ENCODE data around the gene PARPBP. TPM values are rescaled to one million over a fixed set of nuclear protein-coding genes. Genes with fewer than 3 reads are reported as not detected.
"Not testable (repeated sequence)": the region's sequence is repeated elsewhere in the genome, so short reads cannot be mapped to it uniquely, and the experiment has no call there.

The PARPBP gene
- total and polyA plus RNA-seq, 4 donors, result 0.41 to 7.2 (median 2.0) TPM

- H3K36me3 ChIP-seq (ENCODE audit: control insufficient read depth in 1 of 2, insufficient read depth in 2 of 2, low read length in 1 of 2), result no peaks in the 10 kb centered on the region
- no peak for ATAC-seq (ENCODE audit: low FRiP score)
- WGBS, 2 donors, result 94% methylated on average over 3 of the region's 3 CpGs
Observed at GRCh38 chr12:102106905-102107304, 13.1 kb upstream of the PARPBP start.

DNA sequence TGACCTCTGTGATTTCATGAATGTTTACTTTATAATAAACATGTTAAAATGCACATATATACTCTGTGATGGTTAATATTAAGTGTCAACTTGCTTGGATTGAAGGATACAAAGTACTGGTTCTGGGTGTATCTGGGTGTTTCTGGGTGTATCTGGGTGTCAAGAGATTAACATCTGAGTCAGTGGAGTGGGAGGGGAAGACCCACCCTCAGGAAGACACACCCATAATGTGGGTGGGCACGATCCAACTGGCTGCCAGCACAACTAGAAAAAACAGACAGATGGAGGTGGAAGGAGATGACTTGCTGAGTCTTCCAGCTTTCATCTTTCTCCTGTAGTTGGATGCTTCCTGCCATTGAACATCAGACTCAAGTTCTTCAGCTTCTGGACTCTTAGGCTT, 12.0 kb upstream of the PARPBP start:
- 83 to 86% methylated on average over 1 of the region's 1 CpG for WGBS, 2 donors
- Histone ChIP-seq H3K4me1 (ENCODE audit: control insufficient read depth in 1 of 2, insufficient read depth in 2 of 2, low read length in 2 of 2) (no peaks in the 10 kb centered on the region), H3K27ac (ENCODE audit: low read depth in 1 of 2, low read length in 2 of 2) (no peak overlapping the region), H3K36me3 (ENCODE audit: control insufficient read depth in 1 of 2, insufficient read depth in 2 of 2, low read length in 1 of 2) (no peaks in the 10 kb centered on the region), H3K27me3 (ENCODE audit: control insufficient read depth in 1 of 2, insufficient read depth in 2 of 2, low read length in 1 of 2) (no peaks in the 10 kb centered on the region), H3K9me3 (ENCODE audit: control insufficient read depth, low read length) (no peaks in the 10 kb centered on the region), H3K4me3 (ENCODE audit: low read length in 2 of 2) (no peak overlapping the region)
- ATAC-seq (ENCODE audit: low FRiP score) (no peak), DNase-seq (no peak)
- intact Hi-C loops (cut with DNase I), result no loop called here

More at GRCh38 chr12:102106905-102107304, 13.1 kb upstream of the PARPBP start:
- H3K9me3 ChIP-seq (ENCODE audit: control insufficient read depth, low read length), result no peaks in the 10 kb centered on the region
- no peaks in the 10 kb centered on the region for H3K4me1 ChIP-seq (ENCODE audit: control insufficient read depth in 1 of 2, insufficient read depth in 2 of 2, low read length in 2 of 2)
- H3K27me3 ChIP-seq (ENCODE audit: control insufficient read depth in 1 of 2, insufficient read depth in 2 of 2, low read length in 1 of 2), result no peaks in the 10 kb centered on the region
- H3K4me3 ChIP-seq (ENCODE audit: low read length in 2 of 2), result no peak overlapping the region
- intact Hi-C loops (cut with DNase I), result no loop called here
- DNase-seq, result no peak
- no peak overlapping the region for H3K27ac ChIP-seq (ENCODE audit: low read depth in 1 of 2, low read length in 2 of 2)

- DNase-seq, result no peak
- Histone ChIP-seq H3K4me3 (ENCODE audit: low read length in 2 of 2) (no peak overlapping the region), H3K4me1 (ENCODE audit: control insufficient read depth in 1 of 2, insufficient read depth in 2 of 2, low read length in 2 of 2) (no peaks in the 10 kb centered on the region), H3K9me3 (ENCODE audit: control insufficient read depth, low read length) (no peaks in the 10 kb centered on the region), H3K27me3 (ENCODE audit: control insufficient read depth in 1 of 2, insufficient read depth in 2 of 2, low read length in 1 of 2) (no peaks in the 10 kb centered on the region), H3K36me3 (ENCODE audit: control insufficient read depth in 1 of 2, insufficient read depth in 2 of 2, low read length in 1 of 2) (no peaks in the 10 kb centered on the region), H3K27ac (ENCODE audit: low read depth in 1 of 2, low read length in 2 of 2) (no peak overlapping the region)
- intact Hi-C loops (cut with DNase I), result no loop called here
- ATAC-seq (ENCODE audit: low FRiP score), result no peak
Observed at GRCh38 chr12:102110782-102111181, 9.2 kb upstream of the PARPBP start.

DNA sequence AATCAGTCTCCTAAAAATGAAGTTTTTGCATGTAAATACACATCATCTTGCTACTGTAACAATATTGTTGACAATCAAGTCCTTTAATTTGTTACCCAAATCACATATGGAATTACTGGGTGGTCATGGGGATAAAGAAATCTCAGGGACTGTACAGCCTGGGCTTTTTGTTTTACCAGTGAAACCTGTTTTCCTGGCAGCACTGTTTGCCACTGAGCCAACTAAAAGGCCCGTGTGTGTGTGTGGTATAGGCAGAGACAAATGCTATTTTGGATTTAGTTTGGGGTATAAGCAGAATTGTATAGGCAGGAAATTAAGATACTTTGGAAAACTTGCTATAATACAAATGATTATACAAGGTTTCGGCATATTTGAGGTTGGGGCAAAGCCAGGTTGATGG, 5.8 kb upstream of the PARPBP start:
- Histone ChIP-seq H3K9me3 (ENCODE audit: control insufficient read depth, low read length) (no peaks in the 10 kb centered on the region), H3K36me3 (ENCODE audit: control insufficient read depth in 1 of 2, insufficient read depth in 2 of 2, low read length in 1 of 2) (no peaks in the 10 kb centered on the region), H3K4me3 (ENCODE audit: low read length in 2 of 2) (no peak overlapping the region), H3K27ac (ENCODE audit: low read depth in 1 of 2, low read length in 2 of 2) (no peak overlapping the region), H3K27me3 (ENCODE audit: control insufficient read depth in 1 of 2, insufficient read depth in 2 of 2, low read length in 1 of 2) (no peaks in the 10 kb centered on the region), H3K4me1 (ENCODE audit: control insufficient read depth in 1 of 2, insufficient read depth in 2 of 2, low read length in 2 of 2) (no peaks in the 10 kb centered on the region)
- ATAC-seq (ENCODE audit: low FRiP score), result no peak
- WGBS, 2 donors, result 52 to 58% methylated on average over 2 of the region's 2 CpGs
- intact Hi-C loops (cut with DNase I), result no loop called here
- DNase-seq, result no peak

GRCh38 chr12:102116392-102116791, 3.6 kb upstream of the PARPBP start:
- WGBS, 2 donors, result 83 to 95% methylated on average over 7 of the region's 7 CpGs
- no peaks in the 10 kb centered on the region for H3K36me3 ChIP-seq (ENCODE audit: control insufficient read depth in 1 of 2, insufficient read depth in 2 of 2, low read length in 1 of 2)
- DNase-seq (no peak), ATAC-seq (ENCODE audit: low FRiP score) (no peak)
- H3K9me3 ChIP-seq (ENCODE audit: control insufficient read depth, low read length), result no peaks in the 10 kb centered on the region
- H3K27ac ChIP-seq (ENCODE audit: low read depth in 1 of 2, low read length in 2 of 2), result no peak overlapping the region
- peaks cover 0 to 3% of the 10 kb centered on the region in 2 donors for H3K4me1 ChIP-seq (ENCODE audit: control insufficient read depth in 1 of 2, insufficient read depth in 2 of 2, low read length in 2 of 2)
- no peaks in the 10 kb centered on the region for H3K27me3 ChIP-seq (ENCODE audit: control insufficient read depth in 1 of 2, insufficient read depth in 2 of 2, low read length in 1 of 2)
- no peak overlapping the region for H3K4me3 ChIP-seq (ENCODE audit: low read length in 2 of 2)
- intact Hi-C loops (cut with DNase I), result loop anchor here in 1 of 2 donors (5.0 kb wide), 1 partner anchor 366 kb away; the partner anchor contains the start of gene IGF1

GRCh38 chr12:102118874-102119273, 1.1 kb upstream of the PARPBP start:
- DNase-seq, result no peak
- H3K9me3 ChIP-seq (ENCODE audit: control insufficient read depth, low read length), result no peaks in the 10 kb centered on the region
- H3K4me1 ChIP-seq (ENCODE audit: control insufficient read depth in 1 of 2, insufficient read depth in 2 of 2, low read length in 2 of 2), result peaks cover 0 to 3% of the 10 kb centered on the region in 2 donors
- no peak for ATAC-seq (ENCODE audit: low FRiP score)
- H3K27ac ChIP-seq (ENCODE audit: low read depth in 1 of 2, low read length in 2 of 2), result no peak overlapping the region
- 50 to 57% methylated on average over 2 of the region's 2 CpGs for WGBS, 2 donors
- H3K4me3 ChIP-seq (ENCODE audit: low read length in 2 of 2), result no peak overlapping the region
- no peaks in the 10 kb centered on the region for H3K27me3 ChIP-seq (ENCODE audit: control insufficient read depth in 1 of 2, insufficient read depth in 2 of 2, low read length in 1 of 2)
- no peaks in the 10 kb centered on the region for H3K36me3 ChIP-seq (ENCODE audit: control insufficient read depth in 1 of 2, insufficient read depth in 2 of 2, low read length in 1 of 2)
- intact Hi-C loops (cut with DNase I), result loop anchor here in 1 of 2 donors (5.0 kb wide), 1 partner anchor 363 kb away; the partner anchor contains the start of gene IGF1

- Histone ChIP-seq H3K4me3 (ENCODE audit: low read length in 2 of 2) (peak overlapping the region in 1 of 2 donors; percentile 79), H3K36me3 (ENCODE audit: control insufficient read depth in 1 of 2, insufficient read depth in 2 of 2, low read length in 1 of 2) (no peaks in the 10 kb centered on the region), H3K4me1 (ENCODE audit: control insufficient read depth in 1 of 2, insufficient read depth in 2 of 2, low read length in 2 of 2) (peaks cover 0 to 3% of the 10 kb centered on the region in 2 donors), H3K27ac (ENCODE audit: low read depth in 1 of 2, low read length in 2 of 2) (no peak overlapping the region), H3K27me3 (ENCODE audit: control insufficient read depth in 1 of 2, insufficient read depth in 2 of 2, low read length in 1 of 2) (no peaks in the 10 kb centered on the region), H3K9me3 (ENCODE audit: control insufficient read depth, low read length) (no peaks in the 10 kb centered on the region)
- ATAC-seq (ENCODE audit: low FRiP score) (no peak), DNase-seq (no peak)
- intact Hi-C loops (cut with DNase I), result loop anchor here (5.0 to 10.0 kb wide), 3 partner anchors 56 to 362 kb away; partner anchors contain the start of genes WASHC3 (in 2 of the 2) and IGF1 (in 1 of the 2)
- 1 to 5% methylated on average over 4 of the region's 4 CpGs for WGBS, 2 donors
Observed at GRCh38 chr12:102120564-102120873, 536 bp downstream of the PARPBP start.

GRCh38 chr12:102120886-102121285, 903 bp downstream of the PARPBP start:
- DNase-seq (no peak), ATAC-seq (ENCODE audit: low FRiP score) (no peak)
- Histone ChIP-seq H3K27me3 (ENCODE audit: control insufficient read depth in 1 of 2, insufficient read depth in 2 of 2, low read length in 1 of 2) (no peaks in the 10 kb centered on the region), H3K36me3 (ENCODE audit: control insufficient read depth in 1 of 2, insufficient read depth in 2 of 2, low read length in 1 of 2) (no peaks in the 10 kb centered on the region), H3K4me3 (ENCODE audit: low read length in 2 of 2) (no peak overlapping the region), H3K27ac (ENCODE audit: low read depth in 1 of 2, low read length in 2 of 2) (no peak overlapping the region), H3K4me1 (ENCODE audit: control insufficient read depth in 1 of 2, insufficient read depth in 2 of 2, low read length in 2 of 2) (peaks cover 0 to 3% of the 10 kb centered on the region in 2 donors), H3K9me3 (ENCODE audit: control insufficient read depth, low read length) (no peaks in the 10 kb centered on the region)
- intact Hi-C loops (cut with DNase I), result loop anchor here (5.0 to 10.0 kb wide), 3 partner anchors 56 to 361 kb away; partner anchors contain the start of genes WASHC3 (in 2 of the 2) and IGF1 (in 1 of the 2)
- 24 to 26% methylated on average over 4 of the region's 4 CpGs for WGBS, 2 donors

DNA sequence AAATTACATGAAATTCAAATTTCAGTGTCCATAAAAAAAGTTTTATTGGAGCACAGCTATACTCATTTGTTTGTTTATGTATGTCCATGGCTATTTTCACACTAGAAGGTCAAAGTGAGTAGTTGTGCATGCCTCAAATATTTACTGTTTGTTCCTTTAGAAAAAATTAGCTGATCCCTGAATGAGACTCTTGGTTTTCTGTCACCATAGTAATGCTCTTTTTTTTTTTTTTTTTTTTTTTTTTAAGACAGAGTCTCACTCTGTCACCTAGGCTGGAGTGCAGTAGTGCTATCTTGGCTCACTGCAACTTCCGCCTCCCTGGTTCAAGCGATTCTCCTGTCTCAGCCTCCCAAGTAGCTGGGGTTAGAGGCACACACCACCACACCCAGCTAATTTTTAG, 1.3 kb downstream of the PARPBP start:
- ATAC-seq (ENCODE audit: low FRiP score); H3K4me1 ChIP-seq (ENCODE audit: control insufficient read depth in 1 of 2, insufficient read depth in 2 of 2, low read length in 2 of 2); H3K9me3 ChIP-seq (ENCODE audit: control insufficient read depth, low read length); DNase-seq; H3K27me3 ChIP-seq (ENCODE audit: control insufficient read depth in 1 of 2, insufficient read depth in 2 of 2, low read length in 1 of 2); H3K4me3 ChIP-seq (ENCODE audit: low read length in 2 of 2); H3K36me3 ChIP-seq (ENCODE audit: control insufficient read depth in 1 of 2, insufficient read depth in 2 of 2, low read length in 1 of 2); H3K27ac ChIP-seq (ENCODE audit: low read depth in 1 of 2, low read length in 2 of 2): not testable (repeated sequence)
- intact Hi-C loops (cut with DNase I), result loop anchor here (5.0 to 10.0 kb wide), 3 partner anchors 57 to 361 kb away; partner anchors contain the start of genes WASHC3 (in 2 of the 2) and IGF1 (in 1 of the 2)
- 92 to 95% methylated on average over 2 of the region's 2 CpGs for WGBS, 2 donors
